Left ventricle myocardium superior (tissue), 1 donor: ENCODE data around the gene B4GALT5. TPM values are rescaled to one million over a fixed set of nuclear protein-coding genes. Genes with fewer than 3 reads are reported as not detected.
"Not testable (repeated sequence)": the region's sequence is repeated elsewhere in the genome, so short reads cannot be mapped to it uniquely, and the experiment has no call there.

Experiments
- ATAC-seq: fragments of 200-7000 bp; cut with Tn5 transposase; one replicate; pipeline ENCODE4 v1.9.1; 2020; ENCODE audit warnings: mild to moderate bottlenecking, moderate library complexity
- DNase-seq: peaks from one replicate; pipeline ENCODE4 v3.0.0-alpha.2; 2020
- intact Hi-C: fragments of 100-400 bp; cut with micrococcal nuclease; formaldehyde crosslinking; loops from one replicate; pipeline ENCODE4 v1.11.0; 2022
- total RNA-seq: library from RNA; stranded (reverse); fragmentation: NEBNext Ultra II Directional; extraction: Animal tissue kit (Norgen Biotek cat#: 25700); gene quantifications from one replicate; pipeline ENCODE4 v1.2.1, GENCODE V29; 2021
- donor health status: DM: no; HTN: yes; CAD: no; lungs with severe emphysema.

B4GALT5 gene
- total RNA-seq, 1 donor from 2014 or later: 37.2 TPM

- DNase-seq: no peak
- no peak for ATAC-seq
- intact Hi-C loops: no loop called here
Observed at GRCh38 chr20:49641683-49642656, 71.7 kb downstream of the B4GALT5 start.

- intact Hi-C loops: no loop called here
- ATAC-seq (peak; percentile 73), DNase-seq (no peak)
Observed at GRCh38 chr20:49637046-49637637, 76.5 kb downstream of the B4GALT5 start.

GRCh38 chr20:49636447-49636846 is 77.2 kb downstream of the B4GALT5 start:
- intact Hi-C loops: no loop called here
- ATAC-seq: peak; percentile 95
- DNase-seq: peak; percentile 91

GRCh38 chr20:49635866-49636265 is 77.8 kb downstream of the B4GALT5 start:
- ATAC-seq (peak; percentile 4), DNase-seq (no peak)
- intact Hi-C loops: no loop called here

GRCh38 chr20:49635166-49635565 is 78.5 kb downstream of the B4GALT5 start:
- ATAC-seq: peak; percentile 58
- peak; percentile 57 for DNase-seq
- intact Hi-C loops: no loop called here

- no peak for ATAC-seq
- intact Hi-C loops: no loop called here
- no peak for DNase-seq
Observed at GRCh38 chr20:49634116-49634515, 79.6 kb downstream of the B4GALT5 start.

GRCh38 chr20:49633643-49634042 is 80.0 kb downstream of the B4GALT5 start:
- DNase-seq (no peak), ATAC-seq (no peak)
- intact Hi-C loops: no loop called here

GRCh38 chr20:49633023-49633422 is 80.7 kb downstream of the B4GALT5 start:
- ATAC-seq (no peak), DNase-seq (no peak)
- intact Hi-C loops: no loop called here

- intact Hi-C loops: no loop called here
- no peak for ATAC-seq
- DNase-seq: no peak
Observed at GRCh38 chr20:49631856-49632418, 81.7 kb downstream of the B4GALT5 start.

GRCh38 chr20:49631061-49631716 is 82.5 kb downstream of the B4GALT5 start:
- intact Hi-C loops: no loop called here
- no peak for DNase-seq
- ATAC-seq: peak; percentile 11

- ATAC-seq: no peak
- intact Hi-C loops: no loop called here
- no peak for DNase-seq
Observed at GRCh38 chr20:49630396-49630951, 83.2 kb downstream of the B4GALT5 start.

GRCh38 chr20:49629606-49630005 is 84.1 kb downstream of the B4GALT5 start:
- DNase-seq (no peak), ATAC-seq (no peak)
- intact Hi-C loops: no loop called here

- DNase-seq, ATAC-seq, intact Hi-C loops: not testable (repeated sequence)
Observed at GRCh38 chr20:49628280-49628679, 85.4 kb downstream of the B4GALT5 start.

GRCh38 chr20:49627329-49627761 is 86.3 kb downstream of the B4GALT5 start:
- DNase-seq (no peak), ATAC-seq (no peak)
- intact Hi-C loops: no loop called here

GRCh38 chr20:49624988-49625387 is 88.7 kb downstream of the B4GALT5 start:
- intact Hi-C loops, ATAC-seq, DNase-seq: not testable (repeated sequence)

- ATAC-seq (no peak), DNase-seq (no peak)
- intact Hi-C loops: no loop called here
Observed at GRCh38 chr20:49624317-49624716, 89.4 kb downstream of the B4GALT5 start.

GRCh38 chr20:49622243-49622642 is 91.4 kb downstream of the B4GALT5 start:
- DNase-seq (no peak), ATAC-seq (no peak)
- intact Hi-C loops: no loop called here

GRCh38 chr20:49620364-49621240 is 93.1 kb downstream of the B4GALT5 start:
- ATAC-seq (no peak), DNase-seq (no peak)
- intact Hi-C loops: no loop called here
